ENCODE data around the gene TSTD2.

TSTD2 gene

DNA sequence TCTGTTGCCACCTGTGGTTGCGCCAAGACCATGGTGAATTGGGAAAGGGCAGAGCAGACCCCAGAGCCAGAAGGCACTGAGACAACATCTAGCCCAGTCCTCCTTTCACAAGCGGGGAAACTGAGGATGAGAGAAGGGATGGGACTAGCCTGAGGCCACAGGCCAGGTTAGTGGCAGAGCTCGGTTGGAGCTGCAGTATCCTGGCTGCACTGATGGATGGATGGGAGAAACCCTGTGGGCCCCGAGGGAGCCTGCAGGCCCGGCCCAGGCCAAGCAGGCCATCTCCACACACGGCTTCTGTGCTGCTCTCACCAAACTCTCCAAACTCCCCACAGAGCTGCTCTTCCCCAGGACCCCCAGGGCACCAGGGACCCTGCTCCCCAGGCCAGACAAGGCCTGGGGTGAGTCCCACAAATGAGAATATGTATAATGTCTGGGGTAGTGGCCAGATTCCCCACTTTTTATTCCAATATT is 60.2 kb downstream of the TSTD2 start:
- no peak for DNase-seq (ENCODE audit: low spot score)
- in situ Hi-C loops (cut with MboI; ENCODE audit: low sequenced_read_pairs, unreplicated experiment) = no loop called here
- TF ChIP-seq, protein P1, sequence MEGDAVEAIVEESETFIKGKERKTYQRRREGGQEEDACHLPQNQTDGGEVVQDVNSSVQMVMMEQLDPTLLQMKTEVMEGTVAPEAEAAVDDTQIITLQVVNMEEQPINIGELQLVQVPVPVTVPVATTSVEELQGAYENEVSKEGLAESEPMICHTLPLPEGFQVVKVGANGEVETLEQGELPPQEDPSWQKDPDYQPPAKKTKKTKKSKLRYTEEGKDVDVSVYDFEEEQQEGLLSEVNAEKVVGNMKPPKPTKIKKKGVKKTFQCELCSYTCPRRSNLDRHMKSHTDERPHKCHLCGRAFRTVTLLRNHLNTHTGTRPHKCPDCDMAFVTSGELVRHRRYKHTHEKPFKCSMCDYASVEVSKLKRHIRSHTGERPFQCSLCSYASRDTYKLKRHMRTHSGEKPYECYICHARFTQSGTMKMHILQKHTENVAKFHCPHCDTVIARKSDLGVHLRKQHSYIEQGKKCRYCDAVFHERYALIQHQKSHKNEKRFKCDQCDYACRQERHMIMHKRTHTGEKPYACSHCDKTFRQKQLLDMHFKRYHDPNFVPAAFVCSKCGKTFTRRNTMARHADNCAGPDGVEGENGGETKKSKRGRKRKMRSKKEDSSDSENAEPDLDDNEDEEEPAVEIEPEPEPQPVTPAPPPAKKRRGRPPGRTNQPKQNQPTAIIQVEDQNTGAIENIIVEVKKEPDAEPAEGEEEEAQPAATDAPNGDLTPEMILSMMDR (IDR thresholded peaks at IDR 0.05; ENCODE audit: borderline replicate concordance, control extremely low read depth, extremely low read depth, insufficient read depth, missing control alignments) = no peak

DNA sequence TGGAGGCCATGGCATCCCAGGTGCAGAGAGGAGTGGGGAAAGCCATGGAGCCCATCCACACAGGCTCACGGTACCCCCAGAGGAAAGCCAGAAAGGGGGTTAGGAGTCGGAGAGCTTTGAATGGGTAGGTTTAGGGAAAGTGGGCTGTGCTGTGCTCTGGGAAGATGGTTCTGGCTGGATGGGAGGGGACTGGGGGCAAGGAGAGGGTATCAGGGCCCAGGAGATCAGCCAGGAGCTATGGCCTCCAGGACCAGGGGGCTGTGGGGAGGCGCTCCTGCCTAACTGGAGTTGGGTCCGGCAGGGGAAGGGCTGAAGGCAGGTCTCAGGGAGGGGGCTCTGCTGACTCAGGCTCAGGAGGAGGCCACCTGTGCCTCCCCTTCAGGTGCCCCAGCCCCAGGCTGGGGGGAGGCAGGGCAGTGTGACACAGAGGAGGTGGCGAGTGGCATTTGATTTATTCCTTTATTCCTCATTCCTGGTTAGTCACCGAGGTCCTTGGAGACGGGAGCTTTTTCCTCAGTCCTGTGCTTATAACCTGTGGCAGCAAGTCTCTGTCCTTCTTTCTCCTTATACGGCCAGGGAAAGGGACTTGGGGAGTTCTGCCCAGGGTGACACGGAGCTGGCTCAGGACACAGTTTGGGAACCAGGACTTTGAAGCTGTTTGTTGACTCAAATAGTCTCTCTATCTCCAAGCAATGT is 60.8 kb downstream of the TSTD2 start:
- DNase-seq (ENCODE audit: low spot score) = no peak
- in situ Hi-C loops (cut with MboI; ENCODE audit: low sequenced_read_pairs, unreplicated experiment) = no loop called here
- TF ChIP-seq, protein P1 (IDR thresholded peaks at IDR 0.05; ENCODE audit: borderline replicate concordance, control extremely low read depth, extremely low read depth, insufficient read depth, missing control alignments) = no peak

DNA sequence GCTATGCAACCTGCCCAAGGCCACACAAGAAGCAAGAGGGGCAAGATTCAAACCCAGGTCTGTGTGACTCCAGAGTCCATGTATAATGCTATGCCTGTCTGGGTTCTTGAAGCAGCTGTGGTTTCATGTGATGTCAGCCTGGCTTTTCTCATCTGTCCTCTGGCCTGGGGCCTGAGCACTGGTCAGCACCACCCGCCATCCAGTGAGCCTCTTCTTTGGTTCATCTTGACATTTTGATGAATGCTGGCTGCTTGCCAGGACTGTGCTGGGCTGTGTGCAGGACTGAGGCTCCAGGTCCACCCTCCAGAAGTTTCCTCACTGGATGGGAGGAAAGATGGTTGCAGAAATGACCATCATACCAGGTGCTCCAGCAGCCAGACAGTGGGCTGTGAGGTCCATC is 61.5 kb downstream of the TSTD2 start:
- DNase-seq (ENCODE audit: low spot score) = no peak

DNA sequence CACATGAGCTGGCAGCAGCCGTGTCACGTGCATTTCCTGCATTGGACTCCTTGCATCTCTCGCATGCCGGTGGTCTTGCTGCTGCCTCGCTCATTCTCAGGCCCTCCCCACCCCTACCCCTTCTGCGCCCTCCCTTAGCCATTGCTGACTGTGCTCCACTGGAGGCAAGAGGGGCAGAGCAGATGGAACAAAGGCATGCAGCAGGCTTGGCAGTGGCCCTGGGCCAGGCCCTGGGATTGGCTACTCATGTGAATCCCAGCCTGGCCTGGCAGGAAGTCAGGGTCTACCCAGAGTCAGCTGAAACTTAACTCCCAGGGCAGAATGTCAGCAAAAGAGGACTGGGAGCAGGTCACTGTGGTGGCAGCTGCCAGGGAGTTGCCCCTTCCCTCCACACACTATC is 62.3 kb downstream of the TSTD2 start:
- TF ChIP-seq, protein P1 (IDR thresholded peaks at IDR 0.05; ENCODE audit: borderline replicate concordance, control extremely low read depth, extremely low read depth, insufficient read depth, missing control alignments) = no peak
- no peak for DNase-seq (ENCODE audit: low spot score)
- in situ Hi-C loops (cut with MboI; ENCODE audit: low sequenced_read_pairs, unreplicated experiment) = no loop called here

More for the DNA sequence above, 61.5 kb downstream of the TSTD2 start:
- TF ChIP-seq, protein P1 (IDR thresholded peaks at IDR 0.05; ENCODE audit: borderline replicate concordance, control extremely low read depth, extremely low read depth, insufficient read depth, missing control alignments) = no peak
- in situ Hi-C loops (cut with MboI; ENCODE audit: low sequenced_read_pairs, unreplicated experiment) = no loop called here

DNA sequence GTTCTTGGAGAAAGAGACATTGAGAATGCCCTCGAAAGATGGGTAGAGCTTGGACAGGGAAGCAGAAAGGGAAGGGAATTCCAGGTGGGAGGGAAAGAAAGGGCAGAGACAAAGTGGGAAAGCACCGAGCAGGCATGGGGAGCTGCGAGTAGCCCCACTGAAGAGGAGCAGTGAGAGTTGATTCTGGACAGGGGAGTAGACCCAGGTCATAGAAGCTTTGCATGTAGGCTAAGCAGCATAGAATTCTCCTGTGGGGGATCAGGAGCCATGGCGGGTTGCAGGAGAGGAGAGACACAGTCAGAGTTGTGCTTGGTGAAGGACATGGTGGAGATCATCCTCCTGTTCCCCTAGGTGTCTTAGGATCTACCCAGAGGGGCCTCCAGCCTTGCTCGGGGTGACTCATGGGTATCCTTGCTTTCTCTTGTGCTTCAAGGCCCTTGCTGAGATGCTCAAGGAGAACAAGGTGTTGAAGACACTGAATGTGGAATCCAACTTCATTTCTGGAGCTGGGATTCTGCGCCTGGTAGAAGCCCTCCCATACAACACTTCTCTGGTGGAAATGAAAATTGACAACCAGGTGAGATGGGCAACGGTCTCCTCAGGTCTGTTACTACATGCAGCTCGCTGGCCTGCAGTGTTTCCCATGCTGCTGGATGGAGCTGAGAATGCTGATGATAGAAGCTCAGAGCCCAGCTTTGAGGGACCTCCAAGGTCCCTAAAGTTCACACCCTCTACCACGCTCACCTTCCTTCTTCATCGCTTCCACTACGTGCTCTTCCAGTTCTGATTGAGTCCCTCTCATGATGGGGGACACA is 64.5 kb downstream of the TSTD2 start:
- no peak for DNase-seq (ENCODE audit: low spot score)
- in situ Hi-C loops (cut with MboI; ENCODE audit: low sequenced_read_pairs, unreplicated experiment) = no loop called here

DNA sequence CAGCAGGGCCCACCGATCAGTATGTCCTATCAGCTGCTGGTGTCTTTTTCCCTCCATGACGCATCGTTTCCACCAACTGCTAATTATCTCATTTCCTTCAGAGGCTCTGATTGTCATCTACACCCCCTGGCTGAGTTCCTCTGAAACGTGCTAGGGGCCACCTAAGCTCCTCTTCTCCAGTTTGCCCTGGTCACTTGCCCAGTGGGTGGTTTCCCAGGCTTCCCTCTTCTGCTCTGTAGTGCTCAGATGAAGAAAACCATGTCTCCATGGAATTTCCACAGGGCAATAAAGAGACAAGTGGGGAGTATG is 65.3 kb downstream of the TSTD2 start:
- DNase-seq (ENCODE audit: low spot score) = no peak
- TF ChIP-seq, protein P1 (IDR thresholded peaks at IDR 0.05; ENCODE audit: borderline replicate concordance, control extremely low read depth, extremely low read depth, insufficient read depth, missing control alignments) = no peak
- in situ Hi-C loops (cut with MboI; ENCODE audit: low sequenced_read_pairs, unreplicated experiment) = no loop called here

More for the DNA sequence above, 64.5 kb downstream of the TSTD2 start:
- TF ChIP-seq, protein P1 (IDR thresholded peaks at IDR 0.05; ENCODE audit: borderline replicate concordance, control extremely low read depth, extremely low read depth, insufficient read depth, missing control alignments) = no peak

Data from GM13976 (cell line).